CD4-positive, alpha-beta T cell (primary cell): ENCODE results near the gene SLC27A5. TPM values are rescaled to one million over a fixed set of nuclear protein-coding genes. Genes with fewer than 3 reads are reported as not detected.

Experiments used
- ATAC-seq: fragments of 200-7000 bp; cut with Tn5 transposase; one replicate; pipeline ENCODE4 v1.10.0; 2022; ENCODE audit warnings: mild to moderate bottlenecking; ENCODE audit not compliant: poor library complexity
- CTCF ChIA-PET: fragments of 350-600 bp; sonication (Branson Sonifier 250); formaldehyde crosslinking; loops from one replicate; lab custom pipeline; 2021; ENCODE audit warnings: antibody characterized with exemption, inconsistent platforms; lab: Charles Lee
- POLR2A ChIA-PET: fragments of 350-600 bp; sonication (Branson Sonifier 250); formaldehyde crosslinking; loops from one replicate; lab custom pipeline; 2021; ENCODE audit warnings: antibody characterized with exemption, inconsistent platforms; lab: Charles Lee
- DNase-seq, 14 experiments: peaks; one replicate each; pipeline ENCODE4 v3.0.0-alpha.2; 2013 to 2020; ENCODE audit warnings: mixed read lengths in 2 of 14
- H3K27ac ChIP-seq, 2 donors: one replicate each; pipeline versions ENCODE4 v1.5.1 to v1.7.0; 2013; ENCODE audit warnings: low read length in 2 of 2, low read depth in 1 of 2, mild to moderate bottlenecking in 1 of 2
- H3K27me3 ChIP-seq, 2 experiments: 1 replicate in 1 of 2; 2 replicates in 1 of 2; pipeline versions ENCODE4 v1.6.1 to v1.7.0; 2013; ENCODE audit warnings: low read length in 2 of 2, control low read depth in 1 of 2, mild to moderate bottlenecking in 1 of 2, moderate library complexity in 1 of 2; ENCODE audit not compliant: insufficient read depth in 2 of 2, control insufficient read depth in 1 of 2
- H3K36me3 ChIP-seq: one replicate; pipeline ENCODE4 v1.6.1; 2013; ENCODE audit warnings: low read length, control low read depth; ENCODE audit not compliant: insufficient read depth
- H3K4me1 ChIP-seq: one replicate; pipeline ENCODE4 v1.6.1; 2013; ENCODE audit warnings: low read length, control low read depth; ENCODE audit not compliant: insufficient read depth
- H3K4me3 ChIP-seq: one replicate; pipeline ENCODE4 v1.5.1; 2013; ENCODE audit warnings: mild to moderate bottlenecking, low read length, moderate library complexity
- H3K9me3 ChIP-seq, 2 experiments: 1 replicate in 1 of 2; 2 replicates in 1 of 2; pipeline versions ENCODE4 v1.6.1 to v1.7.0; 2013; ENCODE audit warnings: low read length in 2 of 2, mild to moderate bottlenecking in 2 of 2, control low read depth in 1 of 2, moderate library complexity in 1 of 2; ENCODE audit not compliant: control insufficient read depth in 1 of 2, insufficient read depth in 1 of 2
- H3K27ac Mint-ChIP-seq: one replicate; pipeline ENCODE4 v1.8.0; 2020; ENCODE audit warnings: mixed read lengths
- H3K27me3 Mint-ChIP-seq: one replicate; pipeline ENCODE4 v1.8.0; 2021; ENCODE audit warnings: mixed read lengths
- H3K36me3 Mint-ChIP-seq: one replicate; pipeline ENCODE4 v1.8.0; 2021; ENCODE audit warnings: low read depth, mixed read lengths
- H3K4me1 Mint-ChIP-seq: one replicate; pipeline ENCODE4 v1.8.0; 2021; ENCODE audit warnings: low read depth, mixed read lengths
- H3K4me3 Mint-ChIP-seq: one replicate; pipeline ENCODE4 v1.8.0; 2020; ENCODE audit warnings: mild to moderate bottlenecking, mixed read lengths
- H3K9me3 Mint-ChIP-seq: one replicate; pipeline ENCODE4 v1.8.0; 2020; ENCODE audit warnings: mixed read lengths
- intact Hi-C, 2 experiments: fragments of 100-400 bp; cut with DNase I in 1 of 2; cut with micrococcal nuclease in 1 of 2; formaldehyde crosslinking; loops; one replicate each; pipeline versions ENCODE4 v1.15.1 to v1.9.0; 2023 to 2025; cut with DNase I, micrococcal nuclease
- total RNA-seq, 174 experiments: library from RNA in 2 of 174; stranded (reverse) in 2 of 174; gene quantifications; one replicate each; pipeline ENCODE4 v1.2.3 and lab custom pipeline; 2021 to 2026
- TF ChIP-seq, protein P1 (sequence below): fragments of 200-600 bp; IDR thresholded peaks from one replicate; pipeline ENCODE4 v1.8.0; 2022; ENCODE audit warnings: antibody characterized with exemption, mild to moderate bottlenecking

SLC27A5 gene
- total RNA-seq, 2 experiments from 2014 or later = 3.5 to 4.8 TPM

DNA sequence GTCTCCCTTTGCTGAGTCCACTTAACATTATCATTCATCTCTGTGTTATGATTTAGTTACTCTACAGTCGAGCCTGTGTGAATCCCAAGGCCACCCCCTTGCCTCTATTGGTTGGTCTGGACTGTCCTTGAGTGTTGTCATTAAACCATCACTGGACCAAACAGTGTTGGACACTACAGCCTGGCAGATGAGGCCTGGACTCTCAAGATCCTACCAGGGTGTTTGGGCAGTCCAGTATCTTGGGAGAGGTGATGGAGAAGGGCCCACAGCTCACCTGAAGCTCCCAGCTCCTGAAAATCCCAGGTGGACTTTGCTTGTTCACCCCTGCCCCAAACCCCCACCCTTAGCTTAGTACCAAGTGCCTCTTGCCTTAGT is 39.3 kb upstream of the SLC27A5 start:
- Mint-ChIP-seq H3K36me3 (peaks cover 95% of the 10 kb centered on the region), H3K27ac (peak overlapping the region; percentile 12), H3K4me3 (peak overlapping the region; percentile 3), H3K27me3 (no peaks in the 10 kb centered on the region), H3K4me1 (peaks cover 43% of the 10 kb centered on the region), H3K9me3 (no peaks in the 10 kb centered on the region)
- TF ChIP-seq, protein P1, sequence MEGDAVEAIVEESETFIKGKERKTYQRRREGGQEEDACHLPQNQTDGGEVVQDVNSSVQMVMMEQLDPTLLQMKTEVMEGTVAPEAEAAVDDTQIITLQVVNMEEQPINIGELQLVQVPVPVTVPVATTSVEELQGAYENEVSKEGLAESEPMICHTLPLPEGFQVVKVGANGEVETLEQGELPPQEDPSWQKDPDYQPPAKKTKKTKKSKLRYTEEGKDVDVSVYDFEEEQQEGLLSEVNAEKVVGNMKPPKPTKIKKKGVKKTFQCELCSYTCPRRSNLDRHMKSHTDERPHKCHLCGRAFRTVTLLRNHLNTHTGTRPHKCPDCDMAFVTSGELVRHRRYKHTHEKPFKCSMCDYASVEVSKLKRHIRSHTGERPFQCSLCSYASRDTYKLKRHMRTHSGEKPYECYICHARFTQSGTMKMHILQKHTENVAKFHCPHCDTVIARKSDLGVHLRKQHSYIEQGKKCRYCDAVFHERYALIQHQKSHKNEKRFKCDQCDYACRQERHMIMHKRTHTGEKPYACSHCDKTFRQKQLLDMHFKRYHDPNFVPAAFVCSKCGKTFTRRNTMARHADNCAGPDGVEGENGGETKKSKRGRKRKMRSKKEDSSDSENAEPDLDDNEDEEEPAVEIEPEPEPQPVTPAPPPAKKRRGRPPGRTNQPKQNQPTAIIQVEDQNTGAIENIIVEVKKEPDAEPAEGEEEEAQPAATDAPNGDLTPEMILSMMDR = no peak
- no peaks in the 10 kb centered on the region for H3K27me3 ChIP-seq
- ATAC-seq = no peak
- CTCF ChIA-PET = no interaction called here
- H3K36me3 ChIP-seq = peaks cover 82% of the 10 kb centered on the region
- H3K4me1 ChIP-seq = peaks cover 53% of the 10 kb centered on the region
- H3K27ac ChIP-seq = no peak overlapping the region
- DNase-seq = no peak
- POLR2A ChIA-PET = interaction anchor here (1.4 kb wide), 1 partner anchor 11 kb away, joined by 4 read pairs; no protein-coding TSS in a partner anchor
- no peaks in the 10 kb centered on the region for H3K9me3 ChIP-seq
- no peak overlapping the region for H3K4me3 ChIP-seq
- intact Hi-C loops = no loop called here

GRCh38 chr19:58550362-58551122 is 38.8 kb upstream of the SLC27A5 start:
- Histone ChIP-seq H3K36me3 (peaks cover 82% of the 10 kb centered on the region), H3K27me3 (no peaks in the 10 kb centered on the region), H3K9me3 (no peaks in the 10 kb centered on the region), H3K27ac (no peak overlapping the region), H3K4me1 (peaks cover 54% of the 10 kb centered on the region), H3K4me3 (no peak overlapping the region)
- Mint-ChIP-seq H3K4me3 (peak overlapping the region; percentile 3), H3K9me3 (no peaks in the 10 kb centered on the region), H3K27ac (peak overlapping the region; percentile 12), H3K4me1 (peaks cover 47% of the 10 kb centered on the region), H3K36me3 (peaks cover 96% of the 10 kb centered on the region), H3K27me3 (no peaks in the 10 kb centered on the region)
- intact Hi-C loops = no loop called here
- no peak for ATAC-seq
- ChIA-PET CTCF (no interaction called here), POLR2A (interaction anchor here (1.4 kb wide), 1 partner anchor 12 kb away, joined by 4 read pairs; no protein-coding TSS in a partner anchor)
- TF ChIP-seq, protein P1 = no peak
- DNase-seq = peak in 1 of 14 experiments; percentile 9

DNA sequence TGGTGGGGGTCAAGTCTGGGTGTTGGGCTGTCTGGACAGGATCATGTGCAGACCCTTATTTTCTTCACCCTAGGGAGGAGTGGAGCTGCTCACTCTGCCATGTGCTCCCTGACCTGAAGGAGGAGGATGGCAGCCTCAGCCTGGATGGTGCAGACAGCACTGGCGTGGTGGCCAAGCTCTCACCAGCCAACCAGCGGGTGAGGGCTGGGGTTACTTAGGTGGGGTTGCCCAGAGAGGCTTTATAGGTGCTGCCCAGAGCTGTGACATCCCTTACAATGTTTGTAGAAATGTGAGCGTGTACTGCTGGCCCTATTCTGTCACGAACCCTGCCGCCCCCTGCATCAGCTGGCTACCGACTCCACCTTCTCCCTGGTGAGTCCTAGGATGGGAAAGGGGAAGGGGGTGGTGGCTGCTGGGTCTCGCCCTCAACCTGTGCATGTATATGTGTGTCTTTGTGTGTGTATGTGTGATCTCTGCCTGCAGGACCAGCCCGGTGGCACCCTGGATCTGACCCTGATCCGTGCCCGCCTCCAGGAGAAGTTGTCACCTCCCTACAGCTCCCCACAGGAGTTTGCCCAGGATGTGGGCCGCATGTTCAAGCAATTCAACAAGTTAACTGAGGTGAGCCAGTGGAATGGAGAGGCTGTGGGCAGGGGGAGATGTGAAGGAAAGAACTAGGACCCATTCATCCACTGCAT is 38.0 kb upstream of the SLC27A5 start:
- Mint-ChIP-seq H3K27me3 (no peaks in the 10 kb centered on the region), H3K36me3 (peaks cover 96% of the 10 kb centered on the region), H3K4me3 (peak overlapping the region; percentile 54), H3K9me3 (no peaks in the 10 kb centered on the region), H3K4me1 (peaks cover 47% of the 10 kb centered on the region), H3K27ac (no peak overlapping the region)
- Histone ChIP-seq H3K9me3 (no peaks in the 10 kb centered on the region), H3K36me3 (peaks cover 83% of the 10 kb centered on the region), H3K27ac (no peak overlapping the region), H3K4me3 (no peak overlapping the region), H3K4me1 (peaks cover 53% of the 10 kb centered on the region), H3K27me3 (no peaks in the 10 kb centered on the region)
- ATAC-seq (no peak), DNase-seq (no peak)
- ChIA-PET POLR2A (no interaction called here), CTCF (no interaction called here)
- intact Hi-C loops = no loop called here
- TF ChIP-seq, protein P1 = no peak
